Measurements from ENCODE around the gene TCHHL1.
"Not testable (repeated sequence)": the region's sequence is repeated elsewhere in the genome, so short reads cannot be mapped to it uniquely, and the experiment has no call there.

Gene TCHHL1

GRCh38 chr1:152084853-152085252, 4.0 kb downstream of the TCHHL1 start:
- no peak for DNase-seq

GRCh38 chr1:152081026-152081425, 7.8 kb downstream of the TCHHL1 start:
- DNase-seq, result not testable (repeated sequence)

- DNase-seq, result not testable (repeated sequence)
Observed at GRCh38 chr1:152080494-152080893, 8.4 kb downstream of the TCHHL1 start.

- no peak for DNase-seq
Observed at GRCh38 chr1:152078831-152079441, 9.9 kb downstream of the TCHHL1 start.

GRCh38 chr1:152072311-152072710, 16.6 kb downstream of the TCHHL1 start:
- DNase-seq, result no peak

- DNase-seq, result no peak
Observed at GRCh38 chr1:152071123-152071522, 17.7 kb downstream of the TCHHL1 start.

- DNase-seq, result no peak
Observed at GRCh38 chr1:152067929-152068328, 20.9 kb downstream of the TCHHL1 start.

GRCh38 chr1:152067150-152067549, 21.7 kb downstream of the TCHHL1 start:
- DNase-seq, result no peak

GRCh38 chr1:152061952-152062351, 26.9 kb downstream of the TCHHL1 start:
- no peak for DNase-seq

- no peak for DNase-seq
Observed at GRCh38 chr1:152053375-152053774, 35.5 kb downstream of the TCHHL1 start.

- peak; percentile 64 to 89 (median 78) for DNase-seq
Observed at GRCh38 chr1:152052606-152053005, 36.3 kb downstream of the TCHHL1 start.

- no peak for DNase-seq
Observed at GRCh38 chr1:152050886-152051675, 37.8 kb downstream of the TCHHL1 start.

GRCh38 chr1:152049291-152050083, 39.4 kb downstream of the TCHHL1 start:
- no peak for DNase-seq

GRCh38 chr1:152048416-152049009, 40.4 kb downstream of the TCHHL1 start:
- DNase-seq, result peak in 3 of 4 experiments; percentile 27 to 39 (median 28)

- DNase-seq, result peak; percentile 56 to 81 (median 68)
Observed at GRCh38 chr1:152047730-152048415, 41.0 kb downstream of the TCHHL1 start.

- DNase-seq, result no peak
Observed at GRCh38 chr1:152047413-152047729, 41.5 kb downstream of the TCHHL1 start.

GRCh38 chr1:152044386-152044785, 44.5 kb downstream of the TCHHL1 start:
- no peak for DNase-seq

- no peak for DNase-seq
Observed at GRCh38 chr1:152043870-152044269, 45.0 kb downstream of the TCHHL1 start.

GRCh38 chr1:152042030-152042429, 46.8 kb downstream of the TCHHL1 start:
- DNase-seq, result no peak

GRCh38 chr1:152039886-152040285, 49.0 kb downstream of the TCHHL1 start:
- DNase-seq, result no peak

GRCh38 chr1:152039461-152039860, 49.4 kb downstream of the TCHHL1 start:
- no peak for DNase-seq

- DNase-seq, result no peak
Observed at GRCh38 chr1:152038871-152039270, 50.0 kb downstream of the TCHHL1 start.

Measured in activated CD4-positive, CD25-positive, alpha-beta regulatory T cell (primary cell).